ENCODE measurements around the gene TBC1D22A. TPM values are rescaled to one million over a fixed set of nuclear protein-coding genes. Genes with fewer than 3 reads are reported as not detected.

The TBC1D22A gene
- total and polyA plus RNA-seq, 2 donors (not counting 3 experiments of a cell fraction or from before 2014, with no cell fraction given) = 26.1 to 32.4 TPM

- POLR2A ChIA-PET = interaction anchor here (1.4 kb wide), 1 partner anchor 8 kb away, joined by 3 read pairs; the partner anchor contains the start of gene TBC1D22A
- BruUV-seq (replicated peaks) = no TSS peak
- Histone ChIP-seq H3K9me3 (replicated peaks; ENCODE audit: control insufficient read depth, insufficient read depth, low read length) (no peaks in the 10 kb centered on the region), H4K20me1 (replicated peaks; ENCODE audit: control insufficient read depth, extremely low read depth, insufficient read depth, low read length) (no peaks in the 10 kb centered on the region), H3K79me2 (ENCODE audit: control insufficient read depth, insufficient read depth, low read length) (no peaks in the 10 kb centered on the region), H3K4me2 (ENCODE audit: insufficient read depth, low read length) (peak overlapping the region; percentile 57), H2AFZ (ENCODE audit: low read depth, low read length) (no peak overlapping the region), H3K36me3 (ENCODE audit: control insufficient read depth in 2 of 2, extremely low read depth in 1 of 2, insufficient read depth in 2 of 2, low read length in 2 of 2) (no peaks in the 10 kb centered on the region), H3K9ac (replicated peaks; ENCODE audit: extremely low read depth, insufficient read depth, low read length) (peak overlapping the region; percentile 87), H3K27me3 (ENCODE audit: control insufficient read depth in 2 of 2, insufficient read depth in 2 of 2, low read length in 2 of 2) (no peaks in the 10 kb centered on the region), H3K9me1 (replicated peaks; ENCODE audit: control insufficient read depth, extremely low read depth, insufficient read depth, low read length) (no peaks in the 10 kb centered on the region), H3K27ac (ENCODE audit: insufficient read depth, low read depth, low read length) (peak overlapping the region; percentile 95), H3K4me3 (replicated peaks in 1 of 3; ENCODE audit: insufficient read depth in 1 of 3, low read depth in 1 of 3, low read length in 3 of 3) (no peak overlapping the region), H3K4me1 (ENCODE audit: control insufficient read depth, extremely low read depth, insufficient read depth, low read length) (peaks cover 52% of the 10 kb centered on the region)
- dilution Hi-C loops (cut with MboI; ENCODE audit: extremely low pct_ligation_motif_present, low sequenced_read_pairs) = no loop called here
- FAIRE-seq = peak; percentile 100
- CTCF ChIA-PET = interaction anchor here (0.9 to 2.4 kb wide), 3 partner anchors 8 to 19 kb away, joined by 4 to 9 read pairs (median 8); partner anchors contain the start of gene TBC1D22A
- DNase-seq (ENCODE audit: low read depth, low spot score) = peak; percentile 99
- intact Hi-C loops (cut with micrococcal nuclease) = loop anchor here (1.0 kb wide), 3 partner anchors 8 to 38 kb away; partner anchors contain the start of gene TBC1D22A
- no peak for TF ChIP-seq POLR2A (IDR thresholded peaks at IDR 0.05; ENCODE audit: low read depth, low read length)
- peak; percentile 35 for TF ChIP-seq GATA2 (IDR thresholded peaks at IDR 0.05; ENCODE audit: insufficient read depth, insufficient read length, low read depth, low read length)
- peak; percentile 87 for TF ChIP-seq MYC (IDR thresholded peaks at IDR 0.05; ENCODE audit: low read depth, low read length)
- no peak for TF ChIP-seq EZH2 (IDR thresholded peaks at IDR 0.05; ENCODE audit: borderline replicate concordance, low read depth, low read length, severe bottlenecking)
- peak; percentile 99 for TF ChIP-seq MAX (IDR thresholded peaks at IDR 0.05; ENCODE audit: insufficient read depth, insufficient read length)
- TF ChIP-seq POLR2AphosphoS5 (IDR thresholded peaks at IDR 0.05; ENCODE audit: insufficient read depth, low read depth, low read length) = peak; percentile 97
- peak; percentile 97 for TF ChIP-seq FOS (IDR thresholded peaks at IDR 0.05; ENCODE audit: borderline replicate concordance, insufficient read depth, low read length)
- no peak for TF ChIP-seq CTCF (IDR thresholded peaks at IDR 0.05; ENCODE audit: extremely low read depth in 1 of 2, insufficient read depth in 1 of 2, low read depth in 1 of 2, low read length in 2 of 2)
- TF ChIP-seq JUN (IDR thresholded peaks at IDR 0.05; ENCODE audit: borderline replicate concordance, insufficient read depth, insufficient read length, low read depth) = peak; percentile 92
These were observed 8.2 kb upstream of the TBC1D22A start for GRCh38 chr22:46754110-46754799.
